NCI-H526 (cell line): ENCODE results near the gene ELOB.
A peak's percentile ranks its signal among the peaks of the same experiment; 100 is the strongest.

Source experiments
- DNase-seq, 2 experiments: peaks; one replicate each; lab custom pipeline; 2025; lab: John Stamatoyannopoulos, UW

Gene ELOB

GRCh38 chr16:2767140-2767731 lies 9.8 kb downstream of the ELOB start:
- DNase-seq, result no peak

- DNase-seq, result no peak
Observed at GRCh38 chr16:2766430-2767139, 10.5 kb downstream of the ELOB start.

- no peak for DNase-seq
Observed at GRCh38 chr16:2765462-2766404, 11.3 kb downstream of the ELOB start.

- DNase-seq, result no peak
Observed at GRCh38 chr16:2764718-2765117, 12.4 kb downstream of the ELOB start.

GRCh38 chr16:2763173-2763572 lies 13.9 kb downstream of the ELOB start:
- no peak for DNase-seq

GRCh38 chr16:2762711-2763110 lies 14.4 kb downstream of the ELOB start:
- no peak for DNase-seq

GRCh38 chr16:2761886-2762583 lies 15.0 kb downstream of the ELOB start:
- DNase-seq, result no peak

- DNase-seq, result no peak
Observed at GRCh38 chr16:2761472-2761871, 15.6 kb downstream of the ELOB start.

GRCh38 chr16:2757344-2757743 lies 19.7 kb downstream of the ELOB start:
- DNase-seq, result no peak

- DNase-seq, result no peak
Observed at GRCh38 chr16:2756288-2757015, 20.6 kb downstream of the ELOB start.

GRCh38 chr16:2755158-2755557 lies 21.9 kb downstream of the ELOB start:
- DNase-seq, result no peak

GRCh38 chr16:2753733-2754020 lies 23.4 kb downstream of the ELOB start:
- no peak for DNase-seq

- peak in 1 of 2 experiments; percentile 87 for DNase-seq
Observed at GRCh38 chr16:2752850-2753732, 24.0 kb downstream of the ELOB start.

- DNase-seq, result peak; percentile 83 to 94
Observed at GRCh38 chr16:2752035-2752849, 24.8 kb downstream of the ELOB start, which contains the start of gene SRRM2. Gene SRRM2, plus strand, starts transcription at chr16:2752638. Its CDS starts 3,727 bp downstream, at chr16:2756365.

GRCh38 chr16:2751577-2752034 lies 25.5 kb downstream of the ELOB start:
- DNase-seq, result no peak

- DNase-seq, result no peak
Observed at GRCh38 chr16:2749936-2750335, 27.1 kb downstream of the ELOB start.

- DNase-seq, result no peak
Observed at GRCh38 chr16:2749476-2749875, 27.6 kb downstream of the ELOB start.

GRCh38 chr16:2748757-2749455 lies 28.2 kb downstream of the ELOB start:
- no peak for DNase-seq

GRCh38 chr16:2745961-2746360 lies 31.1 kb downstream of the ELOB start:
- no peak for DNase-seq
